ENCODE results near the gene CIZ1.

DNA sequence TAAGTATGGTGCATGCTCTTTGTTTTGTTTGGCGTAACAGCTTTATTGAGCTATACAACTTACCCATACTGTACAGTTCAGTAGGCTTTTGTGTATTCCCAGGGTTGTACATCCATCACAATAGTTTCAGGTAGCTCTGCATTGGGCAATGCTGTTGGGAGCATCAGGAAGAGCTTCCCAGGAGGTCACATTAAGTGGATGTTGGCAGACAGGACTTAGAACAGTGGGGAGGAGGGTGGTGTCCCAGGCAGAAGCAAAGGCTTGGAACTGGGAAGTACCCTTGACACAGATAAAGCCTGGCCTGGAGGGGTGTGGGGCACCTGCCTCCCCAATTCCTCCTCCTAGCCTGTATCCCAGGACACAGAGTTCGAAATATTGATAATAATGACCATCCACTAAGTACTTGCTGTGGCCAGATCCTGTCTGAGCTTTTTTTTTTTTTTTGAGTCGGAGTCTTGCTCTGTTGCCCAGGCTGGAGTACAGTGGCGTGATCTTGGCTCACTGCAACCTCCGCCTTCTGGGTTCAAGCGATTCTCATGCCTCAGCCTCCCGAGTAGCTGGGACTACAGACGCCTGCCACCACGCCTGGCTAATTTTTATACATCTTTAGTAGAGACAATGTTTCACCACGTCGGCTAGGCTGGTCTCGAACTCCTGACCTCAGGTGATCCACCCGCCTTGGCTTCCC, 30.0 kb downstream of the CIZ1 start:
- TF ChIP-seq ZNF337 (CRISPR knock-in tag; IDR thresholded peaks at IDR 0.05; ENCODE audit: borderline replicate concordance, low read depth) (no peak), ZNF792 (CRISPR knock-in tag; IDR thresholded peaks at IDR 0.05) (no peak), HNRNPLL (IDR thresholded peaks at IDR 0.05; ENCODE audit: low read depth, low read length, poor library complexity, severe bottlenecking) (no peak), RAD21 (CRISPR knock-in tag; IDR thresholded peaks at IDR 0.05) (no peak), RAD51 (IDR thresholded peaks at IDR 0.05; ENCODE audit: borderline replicate concordance) (no peak), ZSCAN29 (CRISPR knock-in tag; conservative IDR thresholded peaks at IDR 0.05) (no peak), ZFP1 (CRISPR knock-in tag; IDR thresholded peaks at IDR 0.05) (no peak), MAFK (conservative IDR thresholded peaks at IDR 0.05 in 1 of 2, IDR thresholded peaks at IDR 0.05 in 1 of 2; ENCODE audit: low read length in 2 of 2) (no peak), EZH2 (conservative IDR thresholded peaks at IDR 0.05; ENCODE audit: low read depth, low read length) (no peak), HDAC6 (IDR thresholded peaks at IDR 0.05; ENCODE audit: low read depth, low read length) (no peak)
- TF ChIP-seq, protein P1, sequence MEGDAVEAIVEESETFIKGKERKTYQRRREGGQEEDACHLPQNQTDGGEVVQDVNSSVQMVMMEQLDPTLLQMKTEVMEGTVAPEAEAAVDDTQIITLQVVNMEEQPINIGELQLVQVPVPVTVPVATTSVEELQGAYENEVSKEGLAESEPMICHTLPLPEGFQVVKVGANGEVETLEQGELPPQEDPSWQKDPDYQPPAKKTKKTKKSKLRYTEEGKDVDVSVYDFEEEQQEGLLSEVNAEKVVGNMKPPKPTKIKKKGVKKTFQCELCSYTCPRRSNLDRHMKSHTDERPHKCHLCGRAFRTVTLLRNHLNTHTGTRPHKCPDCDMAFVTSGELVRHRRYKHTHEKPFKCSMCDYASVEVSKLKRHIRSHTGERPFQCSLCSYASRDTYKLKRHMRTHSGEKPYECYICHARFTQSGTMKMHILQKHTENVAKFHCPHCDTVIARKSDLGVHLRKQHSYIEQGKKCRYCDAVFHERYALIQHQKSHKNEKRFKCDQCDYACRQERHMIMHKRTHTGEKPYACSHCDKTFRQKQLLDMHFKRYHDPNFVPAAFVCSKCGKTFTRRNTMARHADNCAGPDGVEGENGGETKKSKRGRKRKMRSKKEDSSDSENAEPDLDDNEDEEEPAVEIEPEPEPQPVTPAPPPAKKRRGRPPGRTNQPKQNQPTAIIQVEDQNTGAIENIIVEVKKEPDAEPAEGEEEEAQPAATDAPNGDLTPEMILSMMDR (CRISPR knock-in tag; IDR thresholded peaks at IDR 0.05), result no peak
- TF ChIP-seq, protein P2, sequence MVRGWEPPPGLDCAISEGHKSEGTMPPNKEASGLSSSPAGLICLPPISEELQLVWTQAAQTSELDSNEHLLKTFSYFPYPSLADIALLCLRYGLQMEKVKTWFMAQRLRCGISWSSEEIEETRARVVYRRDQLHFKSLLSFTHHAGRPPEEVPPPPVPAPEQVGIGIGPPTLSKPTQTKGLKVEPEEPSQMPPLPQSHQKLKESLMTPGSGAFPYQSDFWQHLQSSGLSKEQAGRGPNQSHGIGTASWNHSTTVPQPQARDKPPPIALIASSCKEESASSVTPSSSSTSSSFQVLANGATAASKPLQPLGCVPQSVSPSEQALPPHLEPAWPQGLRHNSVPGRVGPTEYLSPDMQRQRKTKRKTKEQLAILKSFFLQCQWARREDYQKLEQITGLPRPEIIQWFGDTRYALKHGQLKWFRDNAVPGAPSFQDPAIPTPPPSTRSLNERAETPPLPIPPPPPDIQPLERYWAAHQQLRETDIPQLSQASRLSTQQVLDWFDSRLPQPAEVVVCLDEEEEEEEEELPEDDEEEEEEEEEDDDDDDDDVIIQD (CRISPR knock-in tag; IDR thresholded peaks at IDR 0.05; ENCODE audit: low read depth), result no peak
- TF ChIP-seq, protein P3, sequence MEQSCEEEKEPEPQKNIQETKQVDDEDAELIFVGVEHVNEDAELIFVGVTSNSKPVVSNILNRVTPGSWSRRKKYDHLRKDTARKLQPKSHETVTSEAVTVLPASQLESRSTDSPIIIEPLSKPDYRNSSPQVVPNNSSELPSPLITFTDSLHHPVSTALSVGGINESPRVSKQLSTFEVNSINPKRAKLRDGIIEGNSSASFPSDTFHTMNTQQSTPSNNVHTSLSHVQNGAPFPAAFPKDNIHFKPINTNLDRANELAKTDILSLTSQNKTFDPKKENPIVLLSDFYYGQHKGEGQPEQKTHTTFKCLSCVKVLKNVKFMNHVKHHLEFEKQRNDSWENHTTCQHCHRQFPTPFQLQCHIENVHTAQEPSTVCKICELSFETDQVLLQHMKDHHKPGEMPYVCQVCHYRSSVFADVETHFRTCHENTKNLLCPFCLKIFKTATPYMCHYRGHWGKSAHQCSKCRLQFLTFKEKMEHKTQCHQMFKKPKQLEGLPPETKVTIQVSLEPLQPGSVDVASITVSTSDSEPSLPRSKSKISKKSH (CRISPR knock-in tag; IDR thresholded peaks at IDR 0.05; ENCODE audit: borderline replicate concordance), result no peak
- TF ChIP-seq, protein P4, sequence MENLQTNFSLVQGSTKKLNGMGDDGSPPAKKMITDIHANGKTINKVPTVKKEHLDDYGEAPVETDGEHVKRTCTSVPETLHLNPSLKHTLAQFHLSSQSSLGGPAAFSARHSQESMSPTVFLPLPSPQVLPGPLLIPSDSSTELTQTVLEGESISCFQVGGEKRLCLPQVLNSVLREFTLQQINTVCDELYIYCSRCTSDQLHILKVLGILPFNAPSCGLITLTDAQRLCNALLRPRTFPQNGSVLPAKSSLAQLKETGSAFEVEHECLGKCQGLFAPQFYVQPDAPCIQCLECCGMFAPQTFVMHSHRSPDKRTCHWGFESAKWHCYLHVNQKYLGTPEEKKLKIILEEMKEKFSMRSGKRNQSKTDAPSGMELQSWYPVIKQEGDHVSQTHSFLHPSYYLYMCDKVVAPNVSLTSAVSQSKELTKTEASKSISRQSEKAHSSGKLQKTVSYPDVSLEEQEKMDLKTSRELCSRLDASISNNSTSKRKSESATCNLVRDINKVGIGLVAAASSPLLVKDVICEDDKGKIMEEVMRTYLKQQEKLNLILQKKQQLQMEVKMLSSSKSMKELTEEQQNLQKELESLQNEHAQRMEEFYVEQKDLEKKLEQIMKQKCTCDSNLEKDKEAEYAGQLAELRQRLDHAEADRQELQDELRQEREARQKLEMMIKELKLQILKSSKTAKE (CRISPR knock-in tag; IDR thresholded peaks at IDR 0.05; ENCODE audit: borderline replicate concordance), result no peak

All from HepG2 (cell line).